ENCODE measurements around the gene NARS2. TPM values are rescaled to one million over a fixed set of nuclear protein-coding genes. Genes with fewer than 3 reads are reported as not detected.
A peak's percentile ranks its signal among the peaks of the same experiment; 100 is the strongest.

NARS2 gene
- total and polyA plus RNA-seq, 9 of the 15 experiments (the other 6 are each of a cell fraction or from before 2014, with no cell fraction given) = 26.8 to 48.0 (median 34.2) TPM

DNA sequence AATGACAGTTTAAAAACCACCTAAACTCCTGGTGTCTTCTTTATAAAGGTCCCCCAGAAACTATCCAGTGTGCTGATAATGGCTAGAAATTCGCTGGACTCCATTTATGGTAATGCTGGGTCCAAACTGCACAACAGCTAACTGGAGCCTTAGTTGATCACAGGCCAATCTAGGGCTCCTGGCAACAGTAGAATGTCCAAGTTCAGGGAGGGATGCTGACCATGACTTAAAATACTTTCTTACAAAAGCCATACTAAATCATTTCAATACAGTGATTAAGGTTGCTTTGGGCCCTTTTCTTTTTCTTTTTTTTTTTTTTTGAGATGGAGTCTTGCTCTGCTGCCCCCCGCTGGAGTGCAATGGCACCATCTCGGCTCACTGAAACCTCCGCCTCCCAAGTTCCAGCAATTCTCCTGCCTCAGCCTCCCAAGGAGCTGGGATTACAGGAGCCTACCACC is 142.6 kb downstream of the NARS2 start (continued):
- no peak for TF ChIP-seq MEF2A (IDR thresholded peaks at IDR 0.05; ENCODE audit: control insufficient read depth, low read depth, low read length)
- peak; percentile 45 for TF ChIP-seq RAD21 (CRISPR knock-in tag; conservative IDR thresholded peaks at IDR 0.05 in 1 of 2, IDR thresholded peaks at IDR 0.05 in 1 of 2)
- no peak for TF ChIP-seq RBM17 (IDR thresholded peaks at IDR 0.05; ENCODE audit: borderline replicate concordance, low read depth, low read length)
- TF ChIP-seq ATF7 (IDR thresholded peaks at IDR 0.05) = no peak
- TF ChIP-seq, protein P1, sequence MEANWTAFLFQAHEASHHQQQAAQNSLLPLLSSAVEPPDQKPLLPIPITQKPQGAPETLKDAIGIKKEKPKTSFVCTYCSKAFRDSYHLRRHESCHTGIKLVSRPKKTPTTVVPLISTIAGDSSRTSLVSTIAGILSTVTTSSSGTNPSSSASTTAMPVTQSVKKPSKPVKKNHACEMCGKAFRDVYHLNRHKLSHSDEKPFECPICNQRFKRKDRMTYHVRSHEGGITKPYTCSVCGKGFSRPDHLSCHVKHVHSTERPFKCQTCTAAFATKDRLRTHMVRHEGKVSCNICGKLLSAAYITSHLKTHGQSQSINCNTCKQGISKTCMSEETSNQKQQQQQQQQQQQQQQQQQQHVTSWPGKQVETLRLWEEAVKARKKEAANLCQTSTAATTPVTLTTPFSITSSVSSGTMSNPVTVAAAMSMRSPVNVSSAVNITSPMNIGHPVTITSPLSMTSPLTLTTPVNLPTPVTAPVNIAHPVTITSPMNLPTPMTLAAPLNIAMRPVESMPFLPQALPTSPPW (CRISPR knock-in tag; IDR thresholded peaks at IDR 0.05) = no peak
- TF ChIP-seq ZNF384 (IDR thresholded peaks at IDR 0.05; ENCODE audit: low read depth, low read length) = peak; percentile 98
- TF ChIP-seq SMARCC2 (IDR thresholded peaks at IDR 0.05; ENCODE audit: low read depth) = 0 out of 2 replicates have a peak, but pooled peaks have one; percentile 31
- TF ChIP-seq BRD9 (IDR thresholded peaks at IDR 0.05; ENCODE audit: low read depth, partially characterized antibody) = peak; percentile 23
- 0 out of 2 replicates have a peak, but pooled peaks have one; percentile 41 for TF ChIP-seq DMBX1 (CRISPR knock-in tag; IDR thresholded peaks at IDR 0.05; ENCODE audit: borderline replicate concordance)
- TF ChIP-seq, protein P2, sequence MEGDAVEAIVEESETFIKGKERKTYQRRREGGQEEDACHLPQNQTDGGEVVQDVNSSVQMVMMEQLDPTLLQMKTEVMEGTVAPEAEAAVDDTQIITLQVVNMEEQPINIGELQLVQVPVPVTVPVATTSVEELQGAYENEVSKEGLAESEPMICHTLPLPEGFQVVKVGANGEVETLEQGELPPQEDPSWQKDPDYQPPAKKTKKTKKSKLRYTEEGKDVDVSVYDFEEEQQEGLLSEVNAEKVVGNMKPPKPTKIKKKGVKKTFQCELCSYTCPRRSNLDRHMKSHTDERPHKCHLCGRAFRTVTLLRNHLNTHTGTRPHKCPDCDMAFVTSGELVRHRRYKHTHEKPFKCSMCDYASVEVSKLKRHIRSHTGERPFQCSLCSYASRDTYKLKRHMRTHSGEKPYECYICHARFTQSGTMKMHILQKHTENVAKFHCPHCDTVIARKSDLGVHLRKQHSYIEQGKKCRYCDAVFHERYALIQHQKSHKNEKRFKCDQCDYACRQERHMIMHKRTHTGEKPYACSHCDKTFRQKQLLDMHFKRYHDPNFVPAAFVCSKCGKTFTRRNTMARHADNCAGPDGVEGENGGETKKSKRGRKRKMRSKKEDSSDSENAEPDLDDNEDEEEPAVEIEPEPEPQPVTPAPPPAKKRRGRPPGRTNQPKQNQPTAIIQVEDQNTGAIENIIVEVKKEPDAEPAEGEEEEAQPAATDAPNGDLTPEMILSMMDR (IDR thresholded peaks at IDR 0.05 in 2 of 3, conservative IDR thresholded peaks at IDR 0.05 in 1 of 3; ENCODE audit: insufficient read depth in 2 of 3, low read depth in 1 of 3, low read length in 3 of 3) = peak; percentile 43 to 58 (median 54)
- TF ChIP-seq HSF4 (CRISPR knock-in tag; IDR thresholded peaks at IDR 0.05; ENCODE audit: borderline replicate concordance) = no peak
- TF ChIP-seq ELF2 (CRISPR knock-in tag; IDR thresholded peaks at IDR 0.05) = no peak
- no peak for TF ChIP-seq PRPF4 (IDR thresholded peaks at IDR 0.05; ENCODE audit: insufficient read depth, low read depth, low read length, poor library complexity, severe bottlenecking)
- no peak for TF ChIP-seq ZNF212 (CRISPR knock-in tag; IDR thresholded peaks at IDR 0.05)
- 0 out of 2 replicates have a peak, but pooled peaks have one; percentile 25 for TF ChIP-seq POLR2H (tag; IDR thresholded peaks at IDR 0.05; ENCODE audit: low read depth)
- TF ChIP-seq STAT5A (IDR thresholded peaks at IDR 0.05; ENCODE audit: borderline replicate concordance, low read length) = no peak
- TF ChIP-seq, protein P3, sequence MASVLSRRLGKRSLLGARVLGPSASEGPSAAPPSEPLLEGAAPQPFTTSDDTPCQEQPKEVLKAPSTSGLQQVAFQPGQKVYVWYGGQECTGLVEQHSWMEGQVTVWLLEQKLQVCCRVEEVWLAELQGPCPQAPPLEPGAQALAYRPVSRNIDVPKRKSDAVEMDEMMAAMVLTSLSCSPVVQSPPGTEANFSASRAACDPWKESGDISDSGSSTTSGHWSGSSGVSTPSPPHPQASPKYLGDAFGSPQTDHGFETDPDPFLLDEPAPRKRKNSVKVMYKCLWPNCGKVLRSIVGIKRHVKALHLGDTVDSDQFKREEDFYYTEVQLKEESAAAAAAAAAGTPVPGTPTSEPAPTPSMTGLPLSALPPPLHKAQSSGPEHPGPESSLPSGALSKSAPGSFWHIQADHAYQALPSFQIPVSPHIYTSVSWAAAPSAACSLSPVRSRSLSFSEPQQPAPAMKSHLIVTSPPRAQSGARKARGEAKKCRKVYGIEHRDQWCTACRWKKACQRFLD (CRISPR knock-in tag; IDR thresholded peaks at IDR 0.05) = no peak
- no peak for TF ChIP-seq ZNF23 (CRISPR knock-in tag; IDR thresholded peaks at IDR 0.05)
- TF ChIP-seq TAF9B (IDR thresholded peaks at IDR 0.05; ENCODE audit: partially characterized antibody) = no peak

Data from K562 (cell line).